Measurements from ENCODE around the gene GAB1.

GAB1 gene

GRCh38 chr4:143511906-143512305 lies 175.2 kb downstream of the GAB1 start:
- Mint-ChIP-seq H3K27me3 (no peaks in the 10 kb centered on the region), H3K27ac (no peak overlapping the region), H3K4me3 (no peak overlapping the region)

GRCh38 chr4:143512978-143513313 lies 176.3 kb downstream of the GAB1 start:
- H3K4me1 Mint-ChIP-seq: peaks cover 18% of the 10 kb centered on the region
- H3K9me3 Mint-ChIP-seq: no peaks in the 10 kb centered on the region
- peak overlapping the region; percentile 99 for H3K27ac Mint-ChIP-seq
- DNase-seq (ENCODE audit: low spot score in 2 of 2) (peak in 1 of 2 donors; percentile 88), ATAC-seq (ENCODE audit: low read depth) (peak; percentile 60)
- H3K27me3 Mint-ChIP-seq: no peaks in the 10 kb centered on the region
- H3K4me3 Mint-ChIP-seq: peak overlapping the region; percentile 91
- H3K36me3 Mint-ChIP-seq: peaks cover 2% of the 10 kb centered on the region

More at GRCh38 chr4:143511906-143512305, 175.2 kb downstream of the GAB1 start:
- no peak for DNase-seq (ENCODE audit: low spot score in 2 of 2)
- peaks cover 2% of the 10 kb centered on the region for H3K36me3 Mint-ChIP-seq
- no peaks in the 10 kb centered on the region for H3K9me3 Mint-ChIP-seq
- no peak for ATAC-seq (ENCODE audit: low read depth)
- peaks cover 16% of the 10 kb centered on the region for H3K4me1 Mint-ChIP-seq

- DNase-seq (ENCODE audit: low spot score in 2 of 2) (peak; percentile 90 to 93), ATAC-seq (ENCODE audit: low read depth) (peak; percentile 84)
- no peaks in the 10 kb centered on the region for H3K9me3 Mint-ChIP-seq
- peak within 1 kb of the TSS; percentile 91 for H3K4me3 Mint-ChIP-seq
- no peaks in the 10 kb centered on the region for H3K27me3 Mint-ChIP-seq
- peak within 1 kb of the TSS; percentile 99 for H3K27ac Mint-ChIP-seq
- peaks cover 18% of the 10 kb centered on the region for H3K4me1 Mint-ChIP-seq
- peaks cover 2% of the 10 kb centered on the region for H3K36me3 Mint-ChIP-seq
Observed at GRCh38 chr4:143513314-143514168, 176.9 kb downstream of the GAB1 start, which contains the start of gene SMARCA5. TSS of gene SMARCA5 (plus strand) at chr4:143513702. CDS start at chr4:143513925, 223 bp downstream.

GRCh38 chr4:143514169-143514495 lies 177.5 kb downstream of the GAB1 start:
- peaks cover 7% of the 10 kb centered on the region for H3K36me3 Mint-ChIP-seq
- H3K9me3 Mint-ChIP-seq: no peaks in the 10 kb centered on the region
- peak overlapping the region; percentile 91 for H3K4me3 Mint-ChIP-seq
- DNase-seq (ENCODE audit: low spot score in 2 of 2) (no peak), ATAC-seq (ENCODE audit: low read depth) (no peak)
- peak overlapping the region; percentile 99 for H3K27ac Mint-ChIP-seq
- H3K4me1 Mint-ChIP-seq: peaks cover 22% of the 10 kb centered on the region
- no peaks in the 10 kb centered on the region for H3K27me3 Mint-ChIP-seq

GRCh38 chr4:143514497-143514896 lies 177.8 kb downstream of the GAB1 start:
- no peak for ATAC-seq (ENCODE audit: low read depth)
- H3K9me3 Mint-ChIP-seq: no peaks in the 10 kb centered on the region
- H3K27me3 Mint-ChIP-seq: no peaks in the 10 kb centered on the region
- DNase-seq (ENCODE audit: low spot score in 2 of 2): peak in 1 of 2 donors; percentile 13
- H3K27ac Mint-ChIP-seq: peak overlapping the region; percentile 99
- peaks cover 26% of the 10 kb centered on the region for H3K4me1 Mint-ChIP-seq
- H3K36me3 Mint-ChIP-seq: peaks cover 10% of the 10 kb centered on the region
- peak overlapping the region; percentile 91 for H3K4me3 Mint-ChIP-seq

- peak overlapping the region; percentile 91 for H3K4me3 Mint-ChIP-seq
- H3K27ac Mint-ChIP-seq: peak overlapping the region; percentile 99
- H3K4me1 Mint-ChIP-seq: peaks cover 30% of the 10 kb centered on the region
- no peaks in the 10 kb centered on the region for H3K27me3 Mint-ChIP-seq
- DNase-seq (ENCODE audit: low spot score in 2 of 2): no peak
- no peaks in the 10 kb centered on the region for H3K9me3 Mint-ChIP-seq
- peaks cover 14% of the 10 kb centered on the region for H3K36me3 Mint-ChIP-seq
- no peak for ATAC-seq (ENCODE audit: low read depth)
Observed at GRCh38 chr4:143514901-143515300, 178.2 kb downstream of the GAB1 start.

GRCh38 chr4:143515905-143516304 lies 179.2 kb downstream of the GAB1 start:
- Mint-ChIP-seq H3K9me3 (no peaks in the 10 kb centered on the region), H3K36me3 (peaks cover 15% of the 10 kb centered on the region), H3K4me3 (peak overlapping the region; percentile 64), H3K4me1 (peaks cover 30% of the 10 kb centered on the region), H3K27me3 (no peaks in the 10 kb centered on the region), H3K27ac (peak overlapping the region; percentile 31)
- DNase-seq (ENCODE audit: low spot score in 2 of 2) (no peak), ATAC-seq (ENCODE audit: low read depth) (no peak)

- DNase-seq (ENCODE audit: low spot score in 2 of 2): no peak
- peaks cover 20% of the 10 kb centered on the region for H3K36me3 Mint-ChIP-seq
- no peak overlapping the region for H3K4me3 Mint-ChIP-seq
- H3K27ac Mint-ChIP-seq: no peak overlapping the region
- no peaks in the 10 kb centered on the region for H3K9me3 Mint-ChIP-seq
- no peaks in the 10 kb centered on the region for H3K27me3 Mint-ChIP-seq
- no peak for ATAC-seq (ENCODE audit: low read depth)
- H3K4me1 Mint-ChIP-seq: peaks cover 33% of the 10 kb centered on the region
Observed at GRCh38 chr4:143517764-143518163, 181.1 kb downstream of the GAB1 start.

Data from memory B cell (primary cell).